NCI-H460 (cell line): Measurements from ENCODE around the gene EMD. TPM values are rescaled to one million over a fixed set of nuclear protein-coding genes. Genes with fewer than 3 reads are reported as not detected.
A peak's percentile ranks its signal among the peaks of the same experiment; 100 is the strongest.
"Not testable (repeated sequence)": the region's sequence is repeated elsewhere in the genome, so short reads cannot be mapped to it uniquely, and the experiment has no call there.

Experiments
- DNase-seq: peaks from one replicate; pipeline ENCODE4 v3.0.0-alpha.2; 2016; ENCODE audit warnings: low read depth; ENCODE audit errors: extremely low read depth
- total RNA-seq: library from RNA; depleted of rRNA; stranded (reverse); fragments of >200 nt; shearing (Covaris generic); gene quantifications from 2 replicates; pipeline ENCODE4 v1.2.3, GENCODE V29; 2014

EMD gene
- total RNA-seq, 1 experiment from 2014 or later = 85.8 TPM

GRCh38 chrX:154370300-154371016 lies 8.6 kb upstream of the EMD start:
- DNase-seq = no peak

DNA sequence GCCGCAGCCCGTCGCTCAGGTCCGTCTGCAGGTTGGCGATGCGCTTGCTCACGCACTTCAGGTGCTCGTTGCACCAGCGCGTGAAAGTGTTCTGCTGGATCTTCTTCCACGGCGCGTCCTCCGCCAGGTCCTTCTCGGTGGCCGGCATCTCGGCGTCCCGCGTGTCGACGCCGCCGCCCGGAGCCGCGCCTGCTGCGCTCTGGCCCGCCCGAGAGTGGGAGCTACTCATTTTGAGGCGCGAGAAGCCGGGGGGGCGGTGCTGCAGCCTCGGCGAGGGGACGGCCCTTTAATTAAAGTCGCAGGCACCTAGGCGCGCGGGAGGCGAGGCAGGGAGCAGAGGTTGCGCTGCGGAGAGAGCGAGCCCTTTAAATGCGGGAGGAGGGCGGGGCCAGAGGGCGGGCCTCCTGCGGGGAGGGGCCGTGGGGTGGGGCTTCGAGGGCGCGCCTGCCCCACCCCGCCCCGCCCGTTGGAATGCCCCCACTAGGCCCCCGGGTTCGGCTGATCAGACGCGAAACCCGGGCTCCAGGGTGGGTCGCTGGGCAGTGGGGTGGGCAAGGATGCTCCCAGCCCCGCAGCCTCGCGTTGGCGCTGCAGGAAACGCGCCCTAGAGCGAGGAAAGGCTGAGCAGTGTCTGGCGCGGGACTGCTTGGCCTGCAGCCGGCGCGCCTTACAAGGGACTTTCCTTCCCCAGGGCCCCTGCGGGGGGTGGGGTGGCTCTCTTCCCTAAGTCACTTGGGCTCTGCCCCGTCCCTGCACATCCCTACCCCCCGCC lies 7.9 kb upstream of the EMD start:
- peak; percentile 95 for DNase-seq

DNA sequence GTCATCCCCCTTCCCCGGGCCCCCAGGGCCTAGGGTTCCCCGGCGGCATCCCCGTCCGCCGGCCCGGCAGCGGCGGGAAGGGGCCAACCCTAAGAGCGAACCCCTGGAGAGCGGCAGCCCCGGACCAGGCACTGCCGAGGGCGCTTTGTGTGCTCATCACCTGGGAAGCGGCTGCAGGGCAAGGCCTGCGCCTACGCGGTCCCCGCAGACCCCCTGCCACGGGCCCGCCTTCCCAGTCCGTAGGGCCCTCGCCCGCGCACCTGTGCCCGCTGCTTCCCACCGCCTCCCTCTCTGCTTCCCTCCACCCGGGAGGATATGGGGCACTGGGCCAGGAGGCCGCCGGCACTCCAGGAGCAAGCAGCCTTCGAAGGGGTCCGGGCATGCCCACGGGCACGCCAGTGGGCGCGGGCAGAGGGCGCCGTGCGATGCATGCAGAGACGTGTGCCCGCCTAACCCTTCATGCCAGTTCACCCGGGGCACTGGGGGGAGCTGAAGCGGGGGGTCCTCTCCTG lies 7.2 kb upstream of the EMD start:
- no peak for DNase-seq

DNA sequence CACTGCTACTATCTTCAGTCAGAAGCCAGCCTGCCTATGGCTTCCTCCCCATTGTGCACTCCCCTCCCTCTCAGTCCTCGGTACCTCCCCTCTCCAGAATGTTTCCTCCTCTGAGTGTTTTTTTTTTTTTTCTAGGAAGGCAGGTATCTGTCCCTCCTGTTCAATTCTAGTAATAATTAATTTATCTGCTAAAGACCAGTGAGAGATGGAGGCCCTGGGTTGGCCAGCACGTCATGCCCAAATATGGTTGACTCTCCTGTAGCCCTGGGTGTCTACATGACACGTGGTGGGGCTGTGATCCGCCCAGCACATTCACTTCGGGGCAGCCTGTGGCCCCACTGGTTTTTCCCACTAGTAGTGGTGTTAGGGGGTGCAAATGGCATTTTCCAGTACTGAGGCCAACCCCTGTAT lies 6.5 kb upstream of the EMD start:
- DNase-seq = no peak

DNA sequence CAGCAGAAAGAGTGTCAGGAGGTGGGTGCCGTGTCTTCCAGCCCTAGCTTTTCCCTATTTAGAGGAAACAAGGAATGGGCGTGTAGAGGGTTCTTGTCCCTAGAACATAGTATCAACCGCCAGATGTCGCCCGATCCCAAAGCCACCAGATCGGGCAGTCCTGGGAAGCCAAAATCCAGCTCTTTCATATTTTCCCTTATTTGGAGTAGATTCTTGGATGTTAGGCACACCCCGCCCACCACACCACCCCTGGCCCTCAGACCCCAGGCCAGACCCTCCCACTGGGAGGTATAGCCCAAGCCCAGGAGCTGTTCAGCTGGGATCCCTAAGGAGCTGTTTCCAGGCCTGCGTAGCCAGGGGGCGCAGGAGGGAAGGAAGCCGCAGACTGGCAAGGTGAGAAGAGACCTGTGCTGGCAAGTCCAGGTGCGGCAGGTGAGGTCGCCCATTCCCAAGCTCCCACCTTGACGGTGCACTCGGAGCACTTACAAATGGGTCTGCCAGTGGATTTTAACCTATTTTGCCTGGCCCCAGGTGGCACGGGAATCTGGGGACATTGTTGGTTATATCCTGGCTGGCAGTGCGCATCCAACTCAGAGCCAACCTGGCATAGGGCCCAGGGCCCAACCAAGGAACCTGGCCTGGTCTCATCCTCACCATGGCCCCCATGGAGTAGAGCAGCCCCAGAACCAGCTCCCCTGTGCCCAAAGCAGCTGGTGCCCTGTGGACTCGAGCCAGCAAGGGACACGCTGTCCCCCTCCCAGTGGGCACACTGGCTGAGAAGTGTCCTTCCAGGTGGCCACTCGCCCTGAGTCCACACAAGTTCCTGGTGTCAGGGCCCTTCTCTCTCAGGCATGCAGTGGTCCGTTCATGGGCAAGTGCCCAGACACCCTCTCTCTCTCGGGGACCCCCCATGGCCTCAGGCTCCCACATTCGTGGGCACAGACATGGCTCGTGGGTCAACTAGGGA lies 5.5 kb upstream of the EMD start:
- DNase-seq = peak; percentile 58

DNA sequence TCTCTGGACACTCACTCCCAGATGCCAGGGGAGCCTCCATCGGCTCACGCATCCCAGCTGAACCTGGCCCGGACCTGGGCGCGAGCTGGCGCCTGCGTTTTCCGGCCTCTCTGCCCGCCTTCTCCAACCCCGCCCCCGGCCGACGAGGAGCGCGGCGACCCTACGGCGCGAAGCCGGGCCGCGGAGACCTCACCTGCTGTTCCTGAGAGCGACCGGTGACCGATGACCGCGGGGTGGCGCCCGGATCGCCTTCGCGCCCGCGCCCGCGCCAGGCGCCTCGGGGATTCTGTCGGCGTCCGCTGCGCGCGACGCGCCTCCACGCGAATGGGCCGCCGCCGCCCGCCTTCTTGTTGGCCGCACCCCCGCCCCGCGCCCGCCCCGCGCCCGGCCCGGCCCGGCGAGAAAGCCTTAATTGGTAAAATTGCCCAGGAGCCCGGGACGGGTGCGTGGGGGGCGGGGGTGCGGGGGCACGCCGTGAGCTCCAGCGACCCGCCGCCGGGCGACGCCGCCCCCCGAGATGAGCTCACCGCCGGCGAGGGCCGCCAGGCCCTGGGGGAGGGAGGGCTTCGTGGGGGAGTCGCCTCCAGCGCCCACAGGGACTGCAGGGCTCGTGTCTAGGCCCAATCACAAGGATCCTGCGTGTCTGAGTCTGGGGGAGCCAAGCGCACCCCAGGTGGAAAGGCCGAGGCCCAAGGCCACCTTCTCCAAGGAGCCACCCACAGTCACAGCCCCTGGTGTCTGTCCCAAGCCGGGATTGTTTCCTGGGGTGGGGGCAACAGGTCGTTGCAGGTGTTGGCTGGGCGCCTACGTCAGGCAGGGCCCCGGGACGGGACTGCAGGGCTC lies 4.6 kb upstream of the EMD start, which contains the start of gene FLNA:
FLNA (minus strand) TSS at position 322 of the 843 bp plus-strand sequence. CDS start 3,389 bp downstream, outside the sequence.
- DNase-seq = no peak

- DNase-seq = no peak
Measured at GRCh38 chrX:154375156-154375504, 4.0 kb upstream of the EMD start.

DNA sequence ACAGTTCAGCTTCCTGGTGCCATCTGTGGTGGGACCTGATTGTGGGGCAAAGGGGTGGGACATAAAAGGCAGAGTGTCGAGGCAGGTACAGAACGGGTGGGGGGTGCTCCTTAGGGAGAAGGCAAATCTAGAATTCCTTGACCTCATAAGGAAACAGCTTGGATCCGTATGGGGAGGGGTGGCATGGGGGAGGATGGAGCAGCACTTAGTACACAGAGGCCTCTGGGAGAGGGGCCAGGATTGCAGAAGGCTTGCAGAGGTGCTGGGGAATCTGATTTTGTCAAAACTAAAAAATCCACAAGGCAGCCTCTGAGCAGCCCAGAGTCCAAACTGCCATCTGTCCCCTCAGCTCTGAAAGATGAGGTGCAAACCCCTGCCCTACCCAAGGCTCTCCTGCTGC lies 2.3 kb upstream of the EMD start:
- DNase-seq = no peak

GRCh38 chrX:154378059-154378798 lies 866 bp upstream of the EMD start:
- DNase-seq = no peak

DNA sequence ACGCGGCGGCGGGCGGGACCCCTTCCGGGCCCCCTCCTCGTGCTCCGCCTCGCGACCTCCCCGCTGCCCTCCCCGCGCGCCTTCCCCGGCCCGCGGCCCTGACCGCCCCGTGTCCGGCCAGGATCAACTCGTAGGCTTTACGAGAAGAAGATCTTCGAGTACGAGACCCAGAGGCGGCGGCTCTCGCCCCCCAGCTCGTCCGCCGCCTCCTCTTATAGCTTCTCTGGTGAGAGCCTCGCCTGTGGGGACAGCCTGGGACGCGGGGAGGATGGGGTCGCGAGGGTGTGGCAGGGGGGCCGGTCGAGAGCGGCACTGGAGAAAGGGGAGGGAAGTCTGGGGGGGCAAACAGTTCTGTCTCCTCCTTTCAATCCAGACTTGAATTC lies 465 bp downstream of the EMD start:
- DNase-seq = no peak

DNA sequence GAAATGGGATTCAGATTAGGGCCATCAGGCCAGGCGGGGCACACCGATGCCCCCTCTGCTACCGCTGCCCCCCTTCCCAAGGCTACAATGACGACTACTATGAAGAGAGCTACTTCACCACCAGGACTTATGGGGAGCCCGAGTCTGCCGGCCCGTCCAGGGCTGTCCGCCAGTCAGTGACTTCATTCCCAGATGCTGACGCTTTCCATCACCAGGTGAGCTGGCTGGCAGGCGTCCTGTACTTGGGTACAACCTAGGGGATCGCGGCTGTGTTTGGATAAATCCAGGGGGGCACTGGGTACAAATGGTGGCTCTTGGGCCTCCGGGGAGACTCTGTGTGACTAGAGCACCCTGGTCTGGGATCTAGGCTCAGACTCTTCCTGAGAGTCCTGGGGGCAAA lies 1.1 kb downstream of the EMD start:
- DNase-seq = no peak

DNA sequence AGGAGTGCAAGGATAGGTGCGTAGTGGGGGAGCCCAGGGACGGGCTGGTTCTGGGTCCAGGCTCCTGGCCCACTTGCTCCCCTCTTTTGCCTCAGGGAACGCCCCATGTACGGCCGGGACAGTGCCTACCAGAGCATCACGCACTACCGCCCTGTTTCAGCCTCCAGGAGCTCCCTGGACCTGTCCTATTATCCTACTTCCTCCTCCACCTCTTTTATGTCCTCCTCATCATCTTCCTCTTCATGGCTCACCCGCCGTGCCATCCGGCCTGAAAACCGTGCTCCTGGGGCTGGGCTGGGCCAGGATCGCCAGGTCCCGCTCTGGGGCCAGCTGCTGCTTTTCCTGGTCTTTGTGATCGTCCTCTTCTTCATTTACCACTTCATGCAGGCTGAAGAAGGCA lies 1.7 kb downstream of the EMD start:
- DNase-seq = no peak

GRCh38 chrX:154381271-154381670 lies 2.2 kb downstream of the EMD start:
- DNase-seq = no peak

- no peak for DNase-seq
Measured at GRCh38 chrX:154382483-154383069, 3.5 kb downstream of the EMD start.

DNA sequence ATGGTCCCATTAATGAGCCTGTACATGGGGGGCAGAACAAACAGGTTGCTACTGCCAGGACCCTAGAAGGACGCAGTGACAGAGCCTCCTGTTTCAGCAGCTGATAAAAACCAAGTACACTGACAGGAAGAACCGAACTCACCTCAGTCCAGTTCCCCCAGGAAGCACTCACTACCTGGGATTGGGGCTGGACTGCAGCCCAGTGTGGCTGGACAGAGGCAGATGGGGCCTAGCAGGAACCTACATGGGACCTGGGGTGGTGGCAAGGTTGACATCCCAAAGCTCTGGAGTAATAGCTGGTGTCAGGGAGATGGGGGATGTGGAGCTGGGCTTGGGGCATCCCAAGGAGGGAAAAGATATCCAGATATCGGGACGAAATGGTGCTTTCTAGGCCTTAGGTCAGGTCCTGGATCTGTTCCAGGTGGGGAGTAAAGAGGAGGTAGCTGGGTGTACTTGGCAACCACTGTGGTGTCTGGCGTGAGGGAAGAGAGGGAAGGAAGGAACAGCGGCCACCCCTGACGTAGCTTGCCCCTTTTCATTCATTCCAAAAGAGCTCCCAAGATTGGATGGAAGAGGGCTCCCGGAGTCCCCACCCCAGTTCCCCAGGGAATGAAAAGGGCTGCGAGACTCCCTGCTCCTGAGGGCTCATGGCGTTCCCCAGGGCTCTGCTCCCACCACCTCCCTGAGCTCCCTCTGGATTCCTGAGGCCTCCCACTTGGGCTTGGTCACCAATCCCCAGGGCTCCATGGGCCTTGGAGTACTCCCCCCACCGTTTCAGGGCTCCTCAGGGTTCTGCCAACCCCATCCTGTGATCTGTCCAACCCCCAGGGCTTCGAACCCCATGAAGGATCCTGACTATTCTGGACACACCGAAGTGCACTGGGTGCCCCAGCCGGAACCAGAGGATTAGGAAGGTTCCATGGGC lies 4.5 kb downstream of the EMD start:
- DNase-seq = no peak

DNA sequence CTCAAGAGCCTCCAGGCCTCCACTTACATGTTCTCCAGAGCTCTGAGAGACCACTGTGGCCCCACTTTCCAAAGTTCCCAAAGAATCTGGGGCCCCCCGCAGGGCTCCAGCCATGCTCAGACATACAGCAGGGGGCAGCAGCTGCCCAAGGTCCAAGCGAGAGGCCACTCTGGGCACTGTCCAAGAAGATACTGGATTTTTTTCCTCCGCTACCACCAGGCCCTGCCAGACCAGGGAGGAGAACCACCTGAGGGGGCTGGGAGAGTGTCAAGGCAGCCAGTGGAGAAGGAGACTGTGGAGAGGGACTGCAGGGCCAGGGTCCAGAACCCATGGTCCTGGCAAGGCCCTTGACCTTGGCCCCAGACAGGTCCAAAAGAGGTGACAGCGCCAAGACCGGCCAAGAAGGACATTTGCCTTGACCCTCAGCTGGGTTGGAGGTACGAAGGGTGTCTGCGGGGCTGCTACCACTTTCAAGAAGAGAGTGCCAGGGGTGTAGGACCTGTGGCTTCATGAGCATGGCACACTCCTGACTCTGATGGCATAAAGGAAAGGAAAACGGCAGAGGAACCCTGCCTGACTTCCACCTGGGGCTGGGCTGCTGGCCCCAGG lies 5.3 kb downstream of the EMD start:
- no peak for DNase-seq

- DNase-seq = not testable (repeated sequence)
Measured at GRCh38 chrX:154388094-154388493, 9.0 kb downstream of the EMD start.
